Panc1 (cell line): ENCODE measurements around the gene POLR3B. TPM values are rescaled to one million over a fixed set of nuclear protein-coding genes. Genes with fewer than 3 reads are reported as not detected.

Experiments used
- ATAC-seq: fragments of 200-7000 bp; cut with Tn5 transposase; 2 replicates; pipeline ENCODE4 v1.9.1; 2020; ENCODE audit warnings: mild to moderate bottlenecking, moderate library complexity
- BruUV-seq: library from RNA; stranded (reverse); fragments of 400-500 nt; replicated peaks from 2 replicates; lab custom pipeline; 2021; lab: Mats Ljungman, UMichigan
- CTCF ChIA-PET: fragments of 300-600 bp; sonication (Branson Sonifier 250); formaldehyde crosslinking; loops from one replicate; lab custom pipeline; 2022; ENCODE audit warnings: antibody characterized with exemption; lab: Charles Lee
- POLR2A ChIA-PET: fragments of 300-600 bp; sonication (Branson Sonifier 250); formaldehyde crosslinking; loops from one replicate; lab custom pipeline; 2022; ENCODE audit warnings: antibody characterized with exemption; lab: Charles Lee
- DNase-seq: peaks from one replicate; pipeline ENCODE4 v3.0.0-alpha.2; 2010; ENCODE audit warnings: low read depth, low spot score
- H3K27ac ChIP-seq: 2 replicates; pipeline ENCODE4 v1.5.1; 2011; ENCODE audit warnings: mild to moderate bottlenecking, low read length, inconsistent platforms
- H3K27me3 ChIP-seq: fragments of 200-500 bp; sonication (Bioruptor generic); 2 replicates; pipeline ENCODE4 v1.6.0; 2014; ENCODE audit warnings: low read length, inconsistent platforms; ENCODE audit not compliant: control insufficient read depth, insufficient read depth
- H3K36me3 ChIP-seq: fragments of 200-500 bp; sonication (Bioruptor generic); 2 replicates; pipeline ENCODE4 v1.5.1; 2014; ENCODE audit warnings: inconsistent platforms, mild to moderate bottlenecking, low read length, moderate library complexity; ENCODE audit not compliant: control insufficient read depth, insufficient read depth
- H3K4me1 ChIP-seq: 2 replicates; pipeline ENCODE4 v1.5.1; 2011; ENCODE audit warnings: inconsistent platforms, mild to moderate bottlenecking, low read length, moderate library complexity; ENCODE audit not compliant: control insufficient read depth, insufficient read depth
- H3K4me3 ChIP-seq, 2 experiments: 2 replicates each; pipeline ENCODE4 v1.5.1; 2011 to 2012; ENCODE audit warnings: low read depth in 2 of 2, low read length in 2 of 2, mild to moderate bottlenecking in 2 of 2, inconsistent platforms in 1 of 2, moderate library complexity in 1 of 2
- H3K9me3 ChIP-seq: fragments of 200-500 bp; sonication (Bioruptor generic); 2 replicates; pipeline ENCODE4 v1.5.1; 2014; ENCODE audit warnings: low read depth, mild to moderate bottlenecking, inconsistent platforms, low read length, moderate library complexity; ENCODE audit not compliant: control insufficient read depth, insufficient read depth
- CTCF ChIP-seq: fragments of 450-650 bp; IDR thresholded peaks from 2 replicates; pipeline ENCODE4 v1.5.1; 2017; ENCODE audit warnings: mild to moderate bottlenecking
- POLR2AphosphoS5 ChIP-seq: IDR thresholded peaks from 2 replicates; pipeline ENCODE4 v1.6.1; 2012; ENCODE audit warnings: mild to moderate bottlenecking, low read depth, low read length, moderate library complexity
- REST ChIP-seq, 2 experiments: IDR thresholded peaks; 2 replicates each; pipeline ENCODE4 v1.6.1; 2011 to 2012; ENCODE audit warnings: low read depth in 2 of 2, control low read depth in 1 of 2, low read length in 1 of 2, mild to moderate bottlenecking in 1 of 2, moderate library complexity in 1 of 2; ENCODE audit not compliant: insufficient read depth in 1 of 2
- SIN3A ChIP-seq: IDR thresholded peaks from 2 replicates; pipeline ENCODE4 v1.6.1; 2012; ENCODE audit warnings: low read depth, mild to moderate bottlenecking, low read length, moderate library complexity, borderline replicate concordance; ENCODE audit not compliant: insufficient read depth
- TCF7L2 ChIP-seq: IDR thresholded peaks from 2 replicates; pipeline ENCODE4 v1.6.1; 2011; ENCODE audit warnings: mild to moderate bottlenecking, low read depth, low read length, inconsistent platforms
- in situ Hi-C: cut with HindIII; loops from 2 replicates; pipeline ENCODE4 v1.10.0; 2016; ENCODE audit warnings: low sequenced_read_pairs, low pct_unique_long_range_greater_than_20kb
- intact Hi-C: fragments of 100-400 bp; cut with micrococcal nuclease; formaldehyde crosslinking; loops from one replicate; pipeline ENCODE4 v1.10.0; 2022; ENCODE audit not compliant: unreplicated experiment
- total RNA-seq: library from RNA; stranded (reverse); gene quantifications from one replicate; pipeline ENCODE4 v1.2.1, GENCODE V29; 2021; ENCODE audit not compliant: unreplicated experiment

The POLR3B gene
- total RNA-seq, 1 experiment from 2014 or later: 8.2 TPM

GRCh38 chr12:106353175-106353574 is 4.4 kb upstream of the POLR3B start:
- peaks cover 10% of the 10 kb centered on the region; the same call in 1 of the 2 replicates for H3K27me3 ChIP-seq
- no peaks in the 10 kb centered on the region; the same call in 1 of the 2 replicates for H3K36me3 ChIP-seq
- no peak overlapping the region for H3K27ac ChIP-seq
- TF ChIP-seq REST (IDR thresholded peaks at IDR 0.05; ENCODE audit: insufficient read depth in 1 of 2, low read depth in 2 of 2, low read length in 1 of 2) (no peak), CTCF (no peak), SIN3A (no peak), TCF7L2 (no peak), POLR2AphosphoS5 (no peak)
- H3K4me1 ChIP-seq: peaks cover 6% of the 10 kb centered on the region; the same call in 1 of the 2 replicates
- DNase-seq: no peak
- intact Hi-C loops (loop anchor here (10.0 kb wide), 1 partner anchor 562 kb away; no protein-coding TSS in a partner anchor), in situ Hi-C loops (no loop called here)
- H3K9me3 ChIP-seq: no peaks in the 10 kb centered on the region
- CTCF ChIA-PET: no interaction called here
- ATAC-seq: no peak
- no TSS peak for BruUV-seq
- POLR2A ChIA-PET: interaction anchor here (0.6 kb wide), 1 partner anchor 739 kb away, joined by 3 read pairs; no protein-coding TSS in a partner anchor
- H3K4me3 ChIP-seq: no peak overlapping the region

- ATAC-seq (peak; percentile 8; the same call in 1 of the 2 replicates), DNase-seq (no peak)
- Histone ChIP-seq H3K27ac (peak overlapping the region; percentile 84), H3K4me1 (peaks cover 9% of the 10 kb centered on the region; the same call in 1 of the 2 replicates), H3K4me3 (peak overlapping the region; percentile 74 to 92), H3K27me3 (no peaks in the 10 kb centered on the region), H3K9me3 (no peaks in the 10 kb centered on the region), H3K36me3 (no peaks in the 10 kb centered on the region; the same call in 1 of the 2 replicates)
- ChIA-PET POLR2A (interaction anchor here (0.6 to 0.7 kb wide), 2 partner anchors 510 to 612 kb away, joined by 5 to 6 read pairs; no protein-coding TSS in a partner anchor), CTCF (interaction anchor here (0.6 to 1.5 kb wide), 5 partner anchors 13 to 561 kb away, joined by 3 to 6 read pairs (median 4); no protein-coding TSS in a partner anchor)
- TSS peak; percentile 71 for BruUV-seq
- no peak for TF ChIP-seq CTCF
- no peak for TF ChIP-seq REST (IDR thresholded peaks at IDR 0.05; ENCODE audit: insufficient read depth in 1 of 2, low read depth in 2 of 2, low read length in 1 of 2)
- no peak for TF ChIP-seq POLR2AphosphoS5
- no peak for TF ChIP-seq SIN3A
- TF ChIP-seq TCF7L2: no peak
- intact Hi-C loops: loop anchor here (10.0 kb wide), 1 partner anchor 556 kb away; no protein-coding TSS in a partner anchor
- in situ Hi-C loops: no loop called here
Observed at GRCh38 chr12:106358396-106359241, 1.1 kb downstream of the POLR3B start.
